OCI-LY3 (cell line): Measurements from ENCODE around the gene LUZP2.

Experiments used
- EZH2phosphoT487 ChIP-seq: fragments of 200-600 bp; shearing (Covaris generic); IDR thresholded peaks from 2 replicates; pipeline ENCODE4 v1.6.1; 2018; ENCODE audit warnings: antibody characterized with exemption, mixed run types, low read depth
- TF ChIP-seq, protein P1 (sequence below): fragments of 200-600, 300-600 bp; sonication (generic); IDR thresholded peaks from 2 replicates; pipeline ENCODE4 v1.5.1; 2014; ENCODE audit warnings: antibody characterized with exemption, low read length, low read depth

DNA sequence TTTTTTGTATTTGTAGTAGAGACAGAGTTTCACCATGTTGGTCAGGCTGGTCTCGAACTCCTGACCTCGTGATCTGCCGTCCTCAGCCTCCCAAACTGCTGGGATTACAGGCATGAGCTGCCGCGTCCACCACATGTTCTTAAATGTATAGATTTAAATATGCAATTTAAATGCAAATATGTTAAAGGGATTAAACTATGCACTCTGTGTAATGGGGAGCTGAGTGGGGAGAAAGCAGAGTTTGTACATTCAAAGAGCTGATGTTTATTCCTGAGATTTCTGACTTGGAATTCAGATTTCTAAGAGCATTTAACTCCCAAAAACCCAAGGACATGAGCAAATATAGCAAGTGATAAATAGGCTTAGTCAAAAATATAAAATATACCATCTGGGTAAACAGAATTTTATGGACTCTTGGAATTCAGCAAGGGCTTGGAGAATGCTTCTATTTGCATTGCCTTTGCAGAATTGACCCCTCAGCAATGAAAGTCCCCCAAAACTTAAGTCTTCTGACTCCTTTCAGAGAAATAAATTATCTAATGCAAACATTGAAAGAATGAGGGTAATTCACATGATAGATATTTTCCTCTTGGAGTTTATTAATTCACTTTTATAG, 170.6 kb downstream of the LUZP2 start:
- TF ChIP-seq, protein P1, sequence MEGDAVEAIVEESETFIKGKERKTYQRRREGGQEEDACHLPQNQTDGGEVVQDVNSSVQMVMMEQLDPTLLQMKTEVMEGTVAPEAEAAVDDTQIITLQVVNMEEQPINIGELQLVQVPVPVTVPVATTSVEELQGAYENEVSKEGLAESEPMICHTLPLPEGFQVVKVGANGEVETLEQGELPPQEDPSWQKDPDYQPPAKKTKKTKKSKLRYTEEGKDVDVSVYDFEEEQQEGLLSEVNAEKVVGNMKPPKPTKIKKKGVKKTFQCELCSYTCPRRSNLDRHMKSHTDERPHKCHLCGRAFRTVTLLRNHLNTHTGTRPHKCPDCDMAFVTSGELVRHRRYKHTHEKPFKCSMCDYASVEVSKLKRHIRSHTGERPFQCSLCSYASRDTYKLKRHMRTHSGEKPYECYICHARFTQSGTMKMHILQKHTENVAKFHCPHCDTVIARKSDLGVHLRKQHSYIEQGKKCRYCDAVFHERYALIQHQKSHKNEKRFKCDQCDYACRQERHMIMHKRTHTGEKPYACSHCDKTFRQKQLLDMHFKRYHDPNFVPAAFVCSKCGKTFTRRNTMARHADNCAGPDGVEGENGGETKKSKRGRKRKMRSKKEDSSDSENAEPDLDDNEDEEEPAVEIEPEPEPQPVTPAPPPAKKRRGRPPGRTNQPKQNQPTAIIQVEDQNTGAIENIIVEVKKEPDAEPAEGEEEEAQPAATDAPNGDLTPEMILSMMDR: no peak
- TF ChIP-seq EZH2phosphoT487: no peak
